H1 (cell line): ENCODE data around the gene ARGLU1. TPM values are rescaled to one million over a fixed set of nuclear protein-coding genes. Genes with fewer than 3 reads are reported as not detected.
A peak's percentile ranks its signal among the peaks of the same experiment; 100 is the strongest.

Experiments used
- ATF3 ChIP-seq: IDR thresholded peaks from 2 replicates; pipeline ENCODE4 v1.6.1; 2011; ENCODE audit warnings: low read depth, mild to moderate bottlenecking, low read length; ENCODE audit not compliant: insufficient read depth
- CBX5 ChIP-seq: fragments of 300-800, 300-1000 bp; sonication (generic); IDR thresholded peaks from 2 replicates; pipeline ENCODE4 v1.7.1; 2016; ENCODE audit warnings: antibody characterized with exemption, low read length, low read depth
- CEBPB ChIP-seq: IDR thresholded peaks from 2 replicates; pipeline ENCODE4 v1.6.1; 2012; ENCODE audit warnings: low read depth, low read length
- CHD1 ChIP-seq: IDR thresholded peaks from 2 replicates; pipeline ENCODE4 v1.6.1; 2012; ENCODE audit warnings: low read depth, low read length, improper control_type of control experiment
- CTCF ChIP-seq, 3 experiments: IDR thresholded peaks; 1 replicate in 2 of 3; 2 replicates in 1 of 3; pipeline versions ENCODE4 v1.5.1 to v1.6.1; 2011; ENCODE audit warnings: low read length in 3 of 3, mild to moderate bottlenecking in 3 of 3, inconsistent platforms in 2 of 3, low read depth in 1 of 3, moderate library complexity in 1 of 3; ENCODE audit not compliant: insufficient read depth in 1 of 3; ENCODE audit errors: control extremely low read depth in 1 of 3
- E2F6 ChIP-seq: IDR thresholded peaks from 2 replicates; pipeline ENCODE4 v1.6.1; 2012; ENCODE audit warnings: inconsistent platforms
- EZH2 ChIP-seq: fragments of 200-600 bp; sonication (generic); IDR thresholded peaks from 2 replicates; pipeline ENCODE4 v1.7.1; 2012; ENCODE audit warnings: low read depth, mild to moderate bottlenecking, moderate library complexity, low read length, inconsistent platforms; ENCODE audit not compliant: severe bottlenecking
- FOSL1 ChIP-seq: IDR thresholded peaks from 2 replicates; pipeline ENCODE4 v1.6.1; 2011; ENCODE audit warnings: mild to moderate bottlenecking, low read depth, low read length, moderate library complexity; ENCODE audit not compliant: insufficient read depth
- GABPA ChIP-seq: IDR thresholded peaks from 2 replicates; pipeline ENCODE4 v1.6.1; 2011; ENCODE audit warnings: mild to moderate bottlenecking, low read length, moderate library complexity, borderline replicate concordance; ENCODE audit not compliant: insufficient read depth
- KDM1A ChIP-seq: fragments of 200-600, 300-600 bp; sonication (generic); IDR thresholded peaks from 2 replicates; pipeline ENCODE4 v1.7.1; 2016; ENCODE audit warnings: mild to moderate bottlenecking, low read length, borderline replicate concordance
- MAFK ChIP-seq: IDR thresholded peaks from 2 replicates; pipeline ENCODE4 v1.6.1; 2012; ENCODE audit warnings: low read depth, mild to moderate bottlenecking, improper control_type of control experiment, low read length
- POLR2AphosphoS5 ChIP-seq: IDR thresholded peaks from 2 replicates; pipeline ENCODE4 v1.6.1; 2011; ENCODE audit warnings: low read depth, low read length
- POU5F1 ChIP-seq: IDR thresholded peaks from 2 replicates; pipeline ENCODE4 v1.6.1; 2011; ENCODE audit warnings: low read depth, mild to moderate bottlenecking, low read length, moderate library complexity
- RFX5 ChIP-seq: IDR thresholded peaks from 2 replicates; pipeline ENCODE4 v1.6.1; 2011; ENCODE audit warnings: low read depth, low read length, improper control_type of control experiment, borderline replicate concordance
- RXRA ChIP-seq: IDR thresholded peaks from 2 replicates; pipeline ENCODE4 v1.6.1; 2011; ENCODE audit warnings: low read depth, mild to moderate bottlenecking, low read length, moderate library complexity; ENCODE audit not compliant: insufficient read depth
- SIX5 ChIP-seq: IDR thresholded peaks from 2 replicates; pipeline ENCODE4 v1.6.1; 2011; ENCODE audit warnings: mild to moderate bottlenecking, low read depth, low read length
- SP2 ChIP-seq: IDR thresholded peaks from 2 replicates; pipeline ENCODE4 v1.6.1; 2012; ENCODE audit warnings: mild to moderate bottlenecking, low read length, inconsistent platforms
- TAF7 ChIP-seq: optimal IDR thresholded peaks from 2 replicates; pipeline ENCODE3; 2011; ENCODE audit warnings: low read depth, mild to moderate bottlenecking, inconsistent platforms, low read length, moderate library complexity, borderline replicate concordance
- USF2 ChIP-seq: IDR thresholded peaks from 2 replicates; pipeline ENCODE4 v1.6.1; 2011; ENCODE audit warnings: low read length, improper control_type of control experiment
- YY1 ChIP-seq: IDR thresholded peaks from 2 replicates; pipeline ENCODE4 v1.6.1; 2011; ENCODE audit warnings: low read depth, mild to moderate bottlenecking, low read length
- polyA plus RNA-seq, 7 experiments: library from polyadenylated mRNA; depleted of rRNA in 3 of 7; stranded (reverse) in 5 of 7; unstranded in 2 of 7; fragments of >200 nt in 5 of 7; fragments of 200-250 nt in 2 of 7; gene quantifications; 1 replicate in 5 of 7; 2 replicates in 1 of 7; 4 replicates in 1 of 7; pipeline versions ENCODE4 v1.2.1 to v1.2.3, GENCODE V29; 2011 to 2013; ENCODE audit warnings: missing spikeins in 2 of 7, mixed read lengths in 2 of 7
- total RNA-seq: library from RNA; stranded (reverse); fragmentation: NEBNext Ultra II Directional; extraction: Animal tissue kit (Norgen Biotek cat#: 25700); gene quantifications from 2 replicates; pipeline ENCODE4 v1.2.1, GENCODE V29; 2021

Gene ARGLU1
- total and polyA plus RNA-seq, 2 of the 8 experiments (the other 6 are each of a cell fraction or from before 2014, with no cell fraction given), result 47.8 to 84.9 TPM

GRCh38 chr13:106535552-106536243 lies 32.2 kb downstream of the ARGLU1 start, which contains the start of gene EFNB2 (continued):
- TF ChIP-seq FOSL1, result no peak
- no peak for TF ChIP-seq KDM1A
- no peak; the same call in 1 of the 2 replicates for TF ChIP-seq POLR2AphosphoS5
- TF ChIP-seq MAFK, result no peak
- no peak for TF ChIP-seq EZH2
- TF ChIP-seq RFX5, result no peak
- no peak for TF ChIP-seq RXRA
- TF ChIP-seq CEBPB, result no peak
- TF ChIP-seq ATF3, result no peak
- no peak; the same call in 1 of the 2 replicates for TF ChIP-seq E2F6
- TF ChIP-seq POU5F1, result no peak
- TF ChIP-seq USF2, result no peak
- no peak for TF ChIP-seq GABPA
- TF ChIP-seq SP2, result peak; percentile 75
- no peak for TF ChIP-seq CHD1
- TF ChIP-seq YY1, result peak; percentile 18; the same call in 1 of the 2 replicates
- TF ChIP-seq CTCF (IDR thresholded peaks at IDR 0.05; ENCODE audit: control extremely low read depth in 1 of 3, insufficient read depth in 1 of 3, low read depth in 1 of 3, low read length in 3 of 3), result no peak
- no peak for TF ChIP-seq CBX5
- TF ChIP-seq TAF7, result peak; percentile 89
- no peak for TF ChIP-seq SIX5
